Activated T-cell treated with anti-CD3 and anti-CD28 coated beads, Interleukin-2, amount 50 U/mL, for 4 hours (primary cell): Measurements from ENCODE around the gene ACADL. TPM values are rescaled to one million over a fixed set of nuclear protein-coding genes. Genes with fewer than 3 reads are reported as not detected.

Experiments used
- ATAC-seq, 2 donors: fragments of 200-7000 bp; cut with Tn5 transposase; one replicate each; pipeline ENCODE4 v1.10.0; 2021
- DNase-seq: peaks from one replicate; pipeline ENCODE4 v3.0.0-alpha.2; 2020
- H3K27me3 Mint-ChIP-seq: one replicate; pipeline ENCODE4 v1.8.0; 2021; ENCODE audit warnings: low read depth, mixed read lengths
- H3K36me3 Mint-ChIP-seq: one replicate; pipeline ENCODE4 v1.8.0; 2022; ENCODE audit warnings: mixed read lengths; ENCODE audit not compliant: insufficient read depth
- H3K4me1 Mint-ChIP-seq: one replicate; pipeline ENCODE4 v1.8.0; 2021; ENCODE audit warnings: low read depth, mixed read lengths
- H3K4me3 Mint-ChIP-seq: one replicate; pipeline ENCODE4 v1.8.0; 2021; ENCODE audit warnings: mild to moderate bottlenecking, moderate library complexity, mixed read lengths
- H3K9me3 Mint-ChIP-seq: one replicate; pipeline ENCODE4 v1.8.0; 2021; ENCODE audit warnings: mixed read lengths
- total RNA-seq, 3 donors: library from RNA; stranded (reverse); gene quantifications; one replicate each; pipeline ENCODE4 v1.2.1, GENCODE V29; 2021

ACADL gene
- total RNA-seq, 3 donors from 2014 or later, result not detected

DNA sequence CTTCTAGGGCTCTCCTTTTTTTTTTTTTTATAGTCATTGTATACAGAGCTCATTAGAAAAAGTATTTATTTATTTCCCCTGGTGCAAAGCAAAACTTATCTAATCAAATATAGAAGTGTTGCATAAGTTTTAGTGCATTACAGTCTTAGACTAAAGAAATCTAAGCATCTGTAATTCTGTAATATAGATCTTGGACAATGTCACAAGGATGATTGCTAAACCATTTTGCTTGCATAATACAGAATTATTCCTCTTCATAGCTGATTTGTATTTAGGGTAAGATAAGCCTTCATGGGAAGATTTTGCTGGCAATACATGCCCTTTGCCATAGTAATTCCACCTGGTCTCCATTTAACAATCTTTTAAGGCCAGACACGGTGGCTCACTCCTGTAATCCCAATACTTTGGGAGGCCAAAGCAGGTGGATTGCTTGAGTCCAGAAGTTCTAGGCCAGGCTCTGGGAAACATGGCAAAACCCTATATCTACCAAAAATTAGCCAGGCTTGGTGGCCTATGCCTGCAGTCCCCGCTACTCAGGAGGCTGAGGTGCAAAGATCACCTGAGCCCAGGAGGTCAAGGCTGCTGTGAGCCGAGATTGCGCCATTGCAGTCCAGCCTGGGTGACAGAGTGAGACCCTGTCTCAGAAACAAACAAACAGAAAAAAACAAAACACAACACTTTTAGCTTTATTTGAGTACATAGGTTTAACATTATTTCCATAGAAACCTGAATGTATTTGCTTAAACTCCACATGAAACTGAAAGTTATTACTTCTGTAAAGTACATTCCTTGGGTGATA lies 2.2 kb upstream of the ACADL start:
- Mint-ChIP-seq H3K4me1 (peaks cover 6% of the 10 kb centered on the region), H3K27me3 (peaks cover 46% of the 10 kb centered on the region), H3K4me3 (no peak overlapping the region), H3K36me3 (no peaks in the 10 kb centered on the region), H3K9me3 (no peaks in the 10 kb centered on the region)
- ATAC-seq, result no peak
- DNase-seq, result no peak

DNA sequence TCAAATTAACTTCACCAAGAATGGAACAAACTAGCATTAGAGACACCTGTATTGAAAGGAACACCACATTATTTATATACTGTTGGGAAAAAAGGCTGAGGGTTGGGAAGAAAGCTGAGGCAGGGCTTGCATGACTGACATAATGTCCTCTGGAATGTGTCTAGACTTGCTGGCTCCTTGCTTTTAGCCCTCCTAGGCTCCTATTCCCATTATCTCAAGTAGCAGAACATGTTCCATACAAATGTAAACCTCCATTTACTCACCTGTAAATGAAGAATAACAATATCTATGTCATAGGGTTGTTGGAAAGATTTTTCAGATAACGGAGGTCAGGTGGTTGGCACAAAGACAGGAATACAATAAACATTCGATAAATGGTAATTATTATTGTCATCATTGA lies 976 bp upstream of the ACADL start:
- DNase-seq (no peak), ATAC-seq (no peak)
- peaks cover 53% of the 10 kb centered on the region for H3K27me3 Mint-ChIP-seq
- peaks cover 6% of the 10 kb centered on the region for H3K4me1 Mint-ChIP-seq
- H3K9me3 Mint-ChIP-seq, result no peaks in the 10 kb centered on the region
- no peaks in the 10 kb centered on the region for H3K36me3 Mint-ChIP-seq
- no peak overlapping the region for H3K4me3 Mint-ChIP-seq

DNA sequence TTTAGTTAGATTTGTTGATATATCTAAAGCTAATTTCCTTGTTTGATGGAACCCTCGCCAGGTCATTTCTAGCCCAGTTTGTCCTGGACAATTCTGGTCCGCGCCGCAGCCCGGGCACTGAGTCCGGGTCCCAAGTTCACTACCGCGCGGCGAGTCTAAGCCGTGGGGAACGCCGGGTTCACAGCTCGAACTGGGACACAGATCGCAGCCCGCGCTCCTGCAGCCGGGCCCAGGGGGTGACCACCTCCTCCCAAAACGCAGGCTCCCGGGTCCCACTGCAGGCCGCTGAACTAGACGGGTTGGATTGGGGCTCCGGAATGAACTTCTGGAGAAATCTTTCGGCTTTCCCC lies 681 bp downstream of the ACADL start:
- H3K36me3 Mint-ChIP-seq, result no peaks in the 10 kb centered on the region
- H3K9me3 Mint-ChIP-seq, result no peaks in the 10 kb centered on the region
- peaks cover 6% of the 10 kb centered on the region for H3K4me1 Mint-ChIP-seq
- ATAC-seq (peak; percentile 27 to 38), DNase-seq (no peak)
- H3K4me3 Mint-ChIP-seq, result no peak overlapping the region
- H3K27me3 Mint-ChIP-seq, result peaks cover 61% of the 10 kb centered on the region

DNA sequence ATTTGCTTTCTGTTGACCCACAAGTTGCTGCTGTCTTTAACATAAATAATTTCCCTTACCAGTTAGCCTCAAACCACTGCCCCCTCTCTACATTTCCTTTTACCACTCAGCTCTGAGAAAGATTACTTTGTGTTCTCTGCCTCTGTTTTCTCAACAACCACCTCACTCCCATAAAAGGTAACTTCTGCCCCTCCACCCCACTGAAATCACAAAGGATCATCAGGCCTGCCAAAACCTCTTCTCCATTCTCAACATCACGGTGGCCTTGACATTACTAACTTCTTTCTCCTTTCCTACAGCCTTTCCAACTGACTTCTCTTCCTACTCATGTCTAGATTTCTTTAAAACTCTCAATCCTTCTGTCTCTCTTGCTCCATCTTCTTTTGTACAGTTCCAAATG lies 10.1 kb downstream of the ACADL start:
- no peak for DNase-seq
- Mint-ChIP-seq H3K27me3 (peaks cover 7% of the 10 kb centered on the region), H3K4me1 (no peaks in the 10 kb centered on the region), H3K4me3 (no peak overlapping the region), H3K9me3 (no peaks in the 10 kb centered on the region), H3K36me3 (no peaks in the 10 kb centered on the region)
- ATAC-seq, result no peak

DNA sequence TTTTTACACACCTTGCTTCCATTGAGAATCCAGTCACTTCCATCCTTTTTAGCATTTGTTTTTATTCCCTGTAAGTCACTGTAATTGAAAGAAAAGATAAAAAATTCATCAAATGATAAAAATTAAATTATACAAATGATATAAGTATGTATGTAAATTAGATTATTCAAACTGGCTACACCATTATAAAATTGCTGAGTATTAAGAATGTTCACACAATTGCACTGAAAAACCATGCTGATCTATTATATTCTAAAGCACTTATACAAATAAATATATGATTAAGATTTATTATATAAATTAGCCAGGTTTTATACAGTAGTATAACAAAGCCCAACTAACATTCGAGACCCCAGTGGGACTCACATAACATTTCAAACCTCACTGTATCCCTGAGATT lies 15.1 kb downstream of the ACADL start:
- no peaks in the 10 kb centered on the region for H3K36me3 Mint-ChIP-seq
- ATAC-seq, result no peak

DNA sequence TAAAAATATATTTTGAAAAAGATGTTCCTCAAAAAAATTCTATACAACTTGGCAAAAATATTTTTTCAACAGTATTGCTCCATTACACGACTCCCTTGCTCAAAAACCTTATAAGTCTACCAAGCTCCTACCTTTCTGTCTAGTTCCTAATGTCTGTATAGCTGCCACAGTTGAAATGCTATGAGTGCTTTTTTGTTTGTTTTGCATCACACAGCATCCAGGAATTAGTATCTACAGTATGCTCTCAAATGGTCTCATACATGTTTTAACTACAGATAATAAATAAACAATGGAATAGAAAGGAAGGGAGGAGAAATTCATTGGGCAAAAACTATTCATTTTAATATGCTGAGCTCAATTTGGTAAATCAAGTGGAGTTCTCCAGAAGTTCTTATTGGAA lies 17.3 kb downstream of the ACADL start:
- H3K9me3 Mint-ChIP-seq, result no peaks in the 10 kb centered on the region
- H3K27me3 Mint-ChIP-seq, result peaks cover 11% of the 10 kb centered on the region
- ATAC-seq (no peak), DNase-seq (no peak)
- no peaks in the 10 kb centered on the region for H3K36me3 Mint-ChIP-seq
- H3K4me1 Mint-ChIP-seq, result no peaks in the 10 kb centered on the region
- H3K4me3 Mint-ChIP-seq, result no peak overlapping the region

More for the DNA sequence above, 15.1 kb downstream of the ACADL start:
- H3K27me3 Mint-ChIP-seq, result peaks cover 9% of the 10 kb centered on the region
- DNase-seq, result no peak
- no peak overlapping the region for H3K4me3 Mint-ChIP-seq
- no peaks in the 10 kb centered on the region for H3K9me3 Mint-ChIP-seq
- H3K4me1 Mint-ChIP-seq, result no peaks in the 10 kb centered on the region

DNA sequence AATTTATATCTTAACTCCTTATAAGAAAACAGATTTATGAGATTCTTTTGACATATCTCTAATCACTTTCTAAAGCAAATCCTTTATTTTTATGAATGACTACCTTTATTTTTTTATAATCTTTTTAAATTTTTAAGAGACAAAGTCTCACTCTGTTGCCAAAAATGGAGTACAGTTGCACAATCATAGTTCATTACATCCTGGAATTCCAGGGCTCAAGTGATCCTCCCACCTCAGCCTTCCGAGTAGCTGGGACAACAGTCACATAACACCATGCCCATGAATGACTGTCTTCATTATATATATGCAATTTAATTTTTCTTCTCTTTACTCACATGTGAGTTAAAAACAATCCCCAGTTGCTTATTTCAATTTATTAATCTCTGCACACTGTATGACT lies 21.7 kb downstream of the ACADL start:
- Mint-ChIP-seq H3K9me3 (no peaks in the 10 kb centered on the region), H3K36me3 (no peaks in the 10 kb centered on the region), H3K4me1 (no peaks in the 10 kb centered on the region), H3K4me3 (no peak overlapping the region), H3K27me3 (peaks cover 22% of the 10 kb centered on the region)
- DNase-seq (no peak), ATAC-seq (no peak)

DNA sequence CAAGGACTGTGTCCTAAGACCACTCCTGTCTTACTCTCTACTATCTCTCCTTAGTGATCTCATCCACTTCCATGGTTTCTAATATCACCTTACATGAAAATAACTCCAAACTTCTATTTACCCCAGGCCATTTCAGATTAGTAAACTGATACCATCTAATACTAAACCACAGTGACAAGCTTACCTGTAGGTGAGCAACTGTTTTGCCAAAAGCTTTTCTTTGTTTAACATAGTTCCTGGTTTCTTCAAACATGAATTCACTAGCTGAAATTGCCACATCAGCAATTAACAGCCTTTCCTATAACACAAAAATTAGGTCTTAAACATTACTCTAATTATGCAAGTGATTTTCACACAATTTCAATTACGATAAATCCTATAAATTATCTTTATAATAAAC lies 22.1 kb downstream of the ACADL start:
- ATAC-seq (no peak), DNase-seq (no peak)
- Mint-ChIP-seq H3K27me3 (peaks cover 22% of the 10 kb centered on the region), H3K4me3 (no peak overlapping the region), H3K4me1 (no peaks in the 10 kb centered on the region), H3K36me3 (no peaks in the 10 kb centered on the region), H3K9me3 (no peaks in the 10 kb centered on the region)

DNA sequence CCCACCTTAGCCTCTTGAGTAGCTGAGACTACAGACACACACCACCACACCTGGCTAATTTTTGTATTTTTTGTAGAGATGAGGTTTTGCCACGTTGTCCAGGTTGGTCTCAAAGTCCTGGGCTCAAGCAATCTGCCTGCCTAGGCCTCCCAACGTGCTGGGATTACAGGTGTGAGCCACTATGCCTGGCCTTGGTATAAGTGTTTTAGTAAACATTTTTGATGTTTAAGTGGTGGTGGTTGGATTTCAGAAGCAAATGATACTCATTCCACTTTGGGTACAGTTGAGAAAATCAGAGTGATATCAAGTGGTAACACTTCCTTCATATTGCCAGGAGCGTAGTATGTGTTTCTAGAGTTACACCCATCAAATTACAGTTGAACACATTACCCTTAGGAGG lies 25.4 kb downstream of the ACADL start:
- H3K36me3 Mint-ChIP-seq, result no peaks in the 10 kb centered on the region
- no peaks in the 10 kb centered on the region for H3K9me3 Mint-ChIP-seq
- H3K27me3 Mint-ChIP-seq, result peaks cover 18% of the 10 kb centered on the region
- DNase-seq (no peak), ATAC-seq (no peak)
- H3K4me1 Mint-ChIP-seq, result no peaks in the 10 kb centered on the region
- no peak overlapping the region for H3K4me3 Mint-ChIP-seq

DNA sequence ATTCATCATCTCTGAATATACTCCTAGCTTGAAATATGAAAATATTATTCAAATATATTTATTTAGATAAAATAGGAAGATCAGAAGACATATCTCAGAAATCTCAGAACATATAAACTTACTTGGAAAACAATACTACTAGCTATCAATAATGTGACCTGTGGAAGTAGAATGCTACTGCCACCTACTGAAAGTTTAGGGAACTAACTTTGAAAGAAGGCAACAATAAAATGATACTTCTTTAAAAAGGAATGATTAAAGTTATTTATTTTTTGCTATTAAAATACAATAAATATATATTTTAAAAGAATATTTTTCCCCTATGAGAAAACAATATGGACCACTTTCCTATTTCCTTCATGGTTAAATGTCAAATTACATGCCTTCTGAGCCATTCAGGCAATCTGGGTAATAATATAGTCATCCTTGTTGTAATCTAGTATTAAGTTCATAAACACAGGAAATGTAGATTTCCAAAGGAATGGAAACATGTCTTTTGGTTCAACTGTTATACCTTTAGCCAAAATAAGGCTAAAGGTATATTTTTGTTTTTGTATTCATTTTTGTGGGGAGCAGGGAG lies 26.0 kb downstream of the ACADL start:
- no peak for ATAC-seq
- H3K36me3 Mint-ChIP-seq, result no peaks in the 10 kb centered on the region
- DNase-seq, result no peak
- H3K9me3 Mint-ChIP-seq, result no peaks in the 10 kb centered on the region
- H3K27me3 Mint-ChIP-seq, result peaks cover 15% of the 10 kb centered on the region
- no peaks in the 10 kb centered on the region for H3K4me1 Mint-ChIP-seq
- H3K4me3 Mint-ChIP-seq, result no peak overlapping the region

DNA sequence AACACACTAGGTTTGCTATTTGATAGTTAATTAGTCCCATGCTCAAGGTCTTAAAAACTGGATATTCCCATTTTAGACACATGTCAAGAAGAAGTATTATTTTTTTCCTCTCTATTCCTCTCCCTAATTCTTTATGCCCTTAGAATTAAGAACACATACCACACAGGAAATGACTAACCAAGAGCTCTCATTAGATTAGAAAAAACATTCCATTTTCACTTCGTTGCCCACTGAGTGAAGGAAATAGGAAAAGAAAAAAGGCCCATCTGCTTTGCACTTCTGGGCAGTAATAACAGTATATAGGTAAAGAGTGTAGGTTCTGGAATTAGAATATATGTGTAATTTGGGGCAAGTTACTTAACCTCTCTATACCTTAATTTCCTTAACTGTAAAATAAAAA lies 26.9 kb downstream of the ACADL start:
- ATAC-seq (no peak), DNase-seq (no peak)
- Mint-ChIP-seq H3K9me3 (no peaks in the 10 kb centered on the region), H3K36me3 (no peaks in the 10 kb centered on the region), H3K27me3 (peaks cover 15% of the 10 kb centered on the region), H3K4me1 (no peaks in the 10 kb centered on the region), H3K4me3 (no peak overlapping the region)

DNA sequence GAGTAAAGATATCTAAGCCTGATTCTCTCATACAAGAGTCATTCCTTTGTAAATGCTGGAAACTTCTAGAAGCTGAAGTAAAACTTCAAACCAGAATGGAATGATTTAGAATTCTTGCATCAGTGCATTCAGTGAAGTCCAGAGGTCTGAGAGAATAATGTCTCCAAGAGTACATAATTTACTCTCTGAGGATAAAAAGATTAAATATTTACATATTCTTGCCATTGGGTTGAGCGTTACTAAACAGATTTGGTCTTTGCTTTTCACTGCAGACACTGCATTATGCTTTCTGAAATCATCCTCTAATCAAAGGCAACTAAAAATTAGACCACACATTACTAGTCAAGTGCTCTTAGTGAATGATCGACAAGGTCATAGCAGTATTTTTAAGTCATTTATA lies 27.5 kb downstream of the ACADL start:
- no peak overlapping the region for H3K4me3 Mint-ChIP-seq
- ATAC-seq (no peak), DNase-seq (no peak)

DNA sequence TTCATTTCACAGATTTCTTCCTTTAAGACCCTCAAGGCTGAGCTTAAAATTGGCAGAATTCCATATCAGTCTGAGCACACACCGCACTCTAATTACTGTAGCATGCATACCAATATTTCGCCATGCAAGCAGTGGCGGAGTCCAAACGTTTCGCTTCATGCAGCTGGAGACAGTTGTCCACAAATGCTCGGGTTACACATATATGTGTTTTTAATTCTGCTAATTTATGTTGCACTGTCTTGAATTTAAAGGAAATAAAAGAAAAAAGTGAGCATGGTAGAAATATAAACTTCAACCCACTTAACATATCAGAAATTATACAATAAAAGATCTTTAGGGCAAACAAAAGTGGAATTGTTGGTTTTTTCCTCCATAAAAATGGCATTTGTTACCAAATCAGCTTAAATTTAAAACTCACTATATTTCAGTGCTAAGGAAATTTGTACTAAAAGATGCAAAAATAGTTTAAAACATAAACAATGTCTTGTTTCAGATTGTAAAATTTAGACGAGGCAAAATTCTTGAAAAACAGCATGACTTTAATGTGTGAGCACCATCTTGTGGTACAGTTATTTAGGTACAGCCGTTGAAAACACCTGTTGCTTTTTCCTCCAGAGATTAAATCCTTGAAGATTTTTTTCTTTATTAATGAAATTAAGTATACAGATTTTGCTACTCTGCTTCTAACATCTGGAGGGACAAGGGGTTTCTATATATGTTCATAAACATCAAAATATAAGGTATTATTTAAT lies 30.0 kb downstream of the ACADL start:
- H3K9me3 Mint-ChIP-seq, result no peaks in the 10 kb centered on the region
- H3K4me3 Mint-ChIP-seq, result no peak overlapping the region
- ATAC-seq (no peak), DNase-seq (no peak)
- no peaks in the 10 kb centered on the region for H3K4me1 Mint-ChIP-seq
- peaks cover 2% of the 10 kb centered on the region for H3K27me3 Mint-ChIP-seq
- H3K36me3 Mint-ChIP-seq, result no peaks in the 10 kb centered on the region

More for the DNA sequence above, 27.5 kb downstream of the ACADL start:
- Mint-ChIP-seq H3K4me1 (no peaks in the 10 kb centered on the region), H3K9me3 (no peaks in the 10 kb centered on the region), H3K27me3 (peaks cover 15% of the 10 kb centered on the region), H3K36me3 (no peaks in the 10 kb centered on the region)

DNA sequence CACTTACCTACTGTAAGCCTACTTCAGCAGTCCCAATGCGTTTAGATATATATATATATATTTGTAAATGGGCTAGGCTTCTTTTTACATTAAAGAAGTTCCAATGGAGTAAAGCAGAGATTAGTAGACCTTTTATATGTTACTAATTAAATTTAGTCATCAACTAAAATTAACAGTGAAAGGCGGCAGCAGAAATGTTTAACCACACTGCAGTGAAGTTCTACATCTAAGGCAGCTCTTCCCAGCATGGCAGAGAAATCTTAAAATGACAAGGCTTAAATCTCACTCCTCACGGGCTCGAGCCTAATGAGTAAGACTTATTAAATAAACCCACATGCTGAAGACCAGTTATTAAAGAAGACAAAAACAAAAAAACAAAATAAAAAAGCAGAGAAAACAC lies 34.9 kb downstream of the ACADL start:
- Mint-ChIP-seq H3K4me3 (no peak overlapping the region), H3K9me3 (peaks cover 15% of the 10 kb centered on the region), H3K4me1 (no peaks in the 10 kb centered on the region), H3K36me3 (peaks cover 3% of the 10 kb centered on the region), H3K27me3 (peaks cover 12% of the 10 kb centered on the region)
- DNase-seq (no peak), ATAC-seq (no peak)
